Type B pancreatic cell (in vitro differentiated cells): ENCODE results near the gene GJB2. TPM values are rescaled to one million over a fixed set of nuclear protein-coding genes. Genes with fewer than 3 reads are reported as not detected.
"Not testable (repeated sequence)": the region's sequence is repeated elsewhere in the genome, so short reads cannot be mapped to it uniquely, and the experiment has no call there.

ENCODE experiments used
- DNase-seq: peaks from one replicate; pipeline ENCODE4 v3.0.0; 2021; ENCODE audit warnings: mixed read lengths; ENCODE audit not compliant: unreplicated experiment; ENCODE audit errors: extremely low spot score
- H3K27ac Mint-ChIP-seq: 2 replicates; pipeline ENCODE4 v1.8.0; 2021; ENCODE audit warnings: mild to moderate bottlenecking, mixed read lengths
- H3K27me3 Mint-ChIP-seq: 2 replicates; pipeline ENCODE4 v1.8.0; 2021; ENCODE audit warnings: mixed read lengths
- H3K36me3 Mint-ChIP-seq: 2 replicates; pipeline ENCODE4 v1.8.0; 2021; ENCODE audit warnings: mixed read lengths
- H3K4me1 Mint-ChIP-seq: one replicate; pipeline ENCODE4 v1.8.0; 2021; ENCODE audit warnings: mixed read lengths; ENCODE audit not compliant: unreplicated experiment
- H3K4me3 Mint-ChIP-seq: 2 replicates; pipeline ENCODE4 v1.8.0; 2021; ENCODE audit warnings: mild to moderate bottlenecking, mixed read lengths
- H3K9me3 Mint-ChIP-seq: 2 replicates; pipeline ENCODE4 v1.8.0; 2021; ENCODE audit warnings: mixed read lengths
- CTCF ChIP-seq: fragments of 200-600 bp; sonication (generic); conservative IDR thresholded peaks from 2 replicates; pipeline ENCODE4 v1.5.0; 2021; ENCODE audit warnings: antibody characterized with exemption, mild to moderate bottlenecking
- total RNA-seq: library from RNA; stranded (reverse); gene quantifications from 2 replicates; pipeline ENCODE4 v1.2.1, GENCODE V29; 2021; ENCODE audit warnings: low replicate concordance

Gene GJB2
- total RNA-seq, 1 donor from 2014 or later: 14.3 TPM

- no peak for TF ChIP-seq CTCF
- Mint-ChIP-seq H3K9me3 (no peaks in the 10 kb centered on the region), H3K27ac (no peak overlapping the region), H3K27me3 (peaks cover 63% of the 10 kb centered on the region), H3K36me3 (no peaks in the 10 kb centered on the region), H3K4me3 (peak overlapping the region; percentile 78), H3K4me1 (peaks cover 27% of the 10 kb centered on the region)
- DNase-seq: no peak
These were observed 31.3 kb downstream of the GJB2 start for GRCh38 chr13:20161275-20161950.

GRCh38 chr13:20160306-20161274 lies 32.1 kb downstream of the GJB2 start, which contains the start of gene GJA3:
Gene GJA3, minus strand, starts transcription at chr13:20161052. Its CDS starts 17,764 bp downstream, at chr13:20143288.
- Mint-ChIP-seq H3K27me3 (peaks cover 57% of the 10 kb centered on the region), H3K9me3 (no peaks in the 10 kb centered on the region), H3K4me3 (peak within 1 kb of the TSS; percentile 90), H3K27ac (no peak within 1 kb of the TSS), H3K4me1 (peaks cover 20% of the 10 kb centered on the region), H3K36me3 (no peaks in the 10 kb centered on the region)
- DNase-seq: no peak
- no peak for TF ChIP-seq CTCF

GRCh38 chr13:20159646-20160305 lies 33.0 kb downstream of the GJB2 start:
- H3K4me1 Mint-ChIP-seq: peaks cover 14% of the 10 kb centered on the region
- no peak for DNase-seq
- no peaks in the 10 kb centered on the region for H3K36me3 Mint-ChIP-seq
- peaks cover 60% of the 10 kb centered on the region for H3K27me3 Mint-ChIP-seq
- no peak overlapping the region for H3K27ac Mint-ChIP-seq
- H3K4me3 Mint-ChIP-seq: peak overlapping the region; percentile 90
- H3K9me3 Mint-ChIP-seq: no peaks in the 10 kb centered on the region
- TF ChIP-seq CTCF: no peak

- no peak for TF ChIP-seq CTCF
- Mint-ChIP-seq H3K27me3 (peaks cover 65% of the 10 kb centered on the region), H3K9me3 (no peaks in the 10 kb centered on the region), H3K27ac (no peak overlapping the region), H3K4me3 (no peak overlapping the region), H3K4me1 (peaks cover 9% of the 10 kb centered on the region), H3K36me3 (no peaks in the 10 kb centered on the region)
- DNase-seq: no peak
These were observed 35.5 kb downstream of the GJB2 start for GRCh38 chr13:20157151-20157796.

GRCh38 chr13:20156702-20157101 lies 36.0 kb downstream of the GJB2 start:
- Mint-ChIP-seq H3K4me3 (no peak overlapping the region), H3K36me3 (no peaks in the 10 kb centered on the region), H3K27me3 (peaks cover 63% of the 10 kb centered on the region), H3K27ac (no peak overlapping the region), H3K9me3 (no peaks in the 10 kb centered on the region), H3K4me1 (peaks cover 9% of the 10 kb centered on the region)
- no peak for DNase-seq
- no peak for TF ChIP-seq CTCF

GRCh38 chr13:20153290-20153689 lies 39.4 kb downstream of the GJB2 start:
- DNase-seq: not testable (repeated sequence)
- H3K27me3 Mint-ChIP-seq: peaks cover 62% of the 10 kb centered on the region

More at GRCh38 chr13:20153290-20153689, 39.4 kb downstream of the GJB2 start:
- not testable (repeated sequence) for H3K9me3 Mint-ChIP-seq, H3K36me3 Mint-ChIP-seq, H3K4me3 Mint-ChIP-seq, H3K27ac Mint-ChIP-seq, H3K4me1 Mint-ChIP-seq
